ENCODE measurements around the gene EFCAB8.
"Not testable (repeated sequence)": the region's sequence is repeated elsewhere in the genome, so short reads cannot be mapped to it uniquely, and the experiment has no call there.

Gene EFCAB8

GRCh38 chr20:32930701-32931100, 72.0 kb downstream of the EFCAB8 start:
- DNase-seq (ENCODE audit: low read depth in 1 of 2, low spot score in 1 of 2) = no peak
- in situ Hi-C loops (cut with HindIII; ENCODE audit: low pct_unique_long_range_greater_than_20kb, low sequenced_read_pairs) = no loop called here
- no peak for TF ChIP-seq JUND (IDR thresholded peaks at IDR 0.05; ENCODE audit: low read depth)

GRCh38 chr20:32934580-32934979, 75.9 kb downstream of the EFCAB8 start:
- DNase-seq (ENCODE audit: low read depth in 1 of 2, low spot score in 1 of 2) = no peak
- in situ Hi-C loops (cut with HindIII; ENCODE audit: low pct_unique_long_range_greater_than_20kb, low sequenced_read_pairs) = no loop called here
- TF ChIP-seq JUND (IDR thresholded peaks at IDR 0.05; ENCODE audit: low read depth) = no peak

GRCh38 chr20:32941155-32941885, 82.6 kb downstream of the EFCAB8 start:
- TF ChIP-seq JUND (IDR thresholded peaks at IDR 0.05; ENCODE audit: low read depth) = no peak
- in situ Hi-C loops (cut with HindIII; ENCODE audit: low pct_unique_long_range_greater_than_20kb, low sequenced_read_pairs) = no loop called here
- DNase-seq (ENCODE audit: low read depth in 1 of 2, low spot score in 1 of 2) = no peak

- in situ Hi-C loops (cut with HindIII; ENCODE audit: low pct_unique_long_range_greater_than_20kb, low sequenced_read_pairs) = no loop called here
These were observed 84.8 kb downstream of the EFCAB8 start for GRCh38 chr20:32943490-32944052.

GRCh38 chr20:32945710-32946221, 87.0 kb downstream of the EFCAB8 start:
- in situ Hi-C loops (cut with HindIII; ENCODE audit: low pct_unique_long_range_greater_than_20kb, low sequenced_read_pairs) = no loop called here
- TF ChIP-seq JUND (IDR thresholded peaks at IDR 0.05; ENCODE audit: low read depth) = no peak
- peak; percentile 55 to 63 for DNase-seq (ENCODE audit: low read depth in 1 of 2, low spot score in 1 of 2)

More at GRCh38 chr20:32943490-32944052, 84.8 kb downstream of the EFCAB8 start:
- DNase-seq (ENCODE audit: low read depth in 1 of 2, low spot score in 1 of 2) = no peak
- no peak for TF ChIP-seq JUND (IDR thresholded peaks at IDR 0.05; ENCODE audit: low read depth)

- DNase-seq (ENCODE audit: low read depth in 1 of 2, low spot score in 1 of 2) = no peak
- in situ Hi-C loops (cut with HindIII; ENCODE audit: low pct_unique_long_range_greater_than_20kb, low sequenced_read_pairs) = no loop called here
- no peak for TF ChIP-seq JUND (IDR thresholded peaks at IDR 0.05; ENCODE audit: low read depth)
These were observed 87.9 kb downstream of the EFCAB8 start for GRCh38 chr20:32946629-32947028.

GRCh38 chr20:32950539-32950938, 91.8 kb downstream of the EFCAB8 start:
- DNase-seq (ENCODE audit: low read depth in 1 of 2, low spot score in 1 of 2); in situ Hi-C loops (cut with HindIII; ENCODE audit: low pct_unique_long_range_greater_than_20kb, low sequenced_read_pairs): not testable (repeated sequence)

GRCh38 chr20:32957459-32957858, 98.7 kb downstream of the EFCAB8 start:
- in situ Hi-C loops (cut with HindIII; ENCODE audit: low pct_unique_long_range_greater_than_20kb, low sequenced_read_pairs) = no loop called here
- TF ChIP-seq JUND (IDR thresholded peaks at IDR 0.05; ENCODE audit: low read depth) = no peak
- no peak for DNase-seq (ENCODE audit: low read depth in 1 of 2, low spot score in 1 of 2)

GRCh38 chr20:32958574-32958973, 99.9 kb downstream of the EFCAB8 start:
- in situ Hi-C loops (cut with HindIII; ENCODE audit: low pct_unique_long_range_greater_than_20kb, low sequenced_read_pairs) = no loop called here
- no peak for TF ChIP-seq JUND (IDR thresholded peaks at IDR 0.05; ENCODE audit: low read depth)
- DNase-seq (ENCODE audit: low read depth in 1 of 2, low spot score in 1 of 2) = no peak

- in situ Hi-C loops (cut with HindIII; ENCODE audit: low pct_unique_long_range_greater_than_20kb, low sequenced_read_pairs) = no loop called here
- TF ChIP-seq JUND (IDR thresholded peaks at IDR 0.05; ENCODE audit: low read depth) = no peak
- DNase-seq (ENCODE audit: low read depth in 1 of 2, low spot score in 1 of 2) = no peak
These were observed 100.9 kb downstream of the EFCAB8 start for GRCh38 chr20:32959351-32960221.

GRCh38 chr20:32960222-32960518, 101.4 kb downstream of the EFCAB8 start:
- no peak for TF ChIP-seq JUND (IDR thresholded peaks at IDR 0.05; ENCODE audit: low read depth)
- DNase-seq (ENCODE audit: low read depth in 1 of 2, low spot score in 1 of 2) = no peak
- in situ Hi-C loops (cut with HindIII; ENCODE audit: low pct_unique_long_range_greater_than_20kb, low sequenced_read_pairs) = no loop called here

GRCh38 chr20:32960849-32961731, 102.4 kb downstream of the EFCAB8 start:
- in situ Hi-C loops (cut with HindIII; ENCODE audit: low pct_unique_long_range_greater_than_20kb, low sequenced_read_pairs) = no loop called here
- no peak for DNase-seq (ENCODE audit: low read depth in 1 of 2, low spot score in 1 of 2)
- TF ChIP-seq JUND (IDR thresholded peaks at IDR 0.05; ENCODE audit: low read depth) = no peak
